Urinary bladder (tissue), 4 donors: ENCODE data around the gene SYNJ2. TPM values are rescaled to one million over a fixed set of nuclear protein-coding genes. Genes with fewer than 3 reads are reported as not detected.
"Not testable (repeated sequence)": the region's sequence is repeated elsewhere in the genome, so short reads cannot be mapped to it uniquely, and the experiment has no call there.

ENCODE experiments used
- DNase-seq: peaks from one replicate; pipeline ENCODE4 v3.0.0-alpha.2; 2015; ENCODE audit errors: extremely low spot score
- H3K27ac ChIP-seq: one replicate; pipeline ENCODE4 v1.5.1; 2013; ENCODE audit warnings: low read depth, mild to moderate bottlenecking, moderate library complexity
- H3K36me3 ChIP-seq: one replicate; pipeline ENCODE4 v1.6.1; 2013; ENCODE audit warnings: mild to moderate bottlenecking, moderate library complexity; ENCODE audit not compliant: insufficient read depth
- H3K4me1 ChIP-seq: one replicate; pipeline ENCODE4 v1.6.1; 2013; ENCODE audit warnings: mild to moderate bottlenecking, moderate library complexity; ENCODE audit not compliant: insufficient read depth
- H3K4me3 ChIP-seq: one replicate; pipeline ENCODE4 v1.5.1; 2013; ENCODE audit warnings: low read depth, low read length
- WGBS: extraction: QIAGEN DNeasy Blood & Tissue Kit; methylation state at CpG from one replicate; pipeline ENCODE4 v1.1.7; 2013; 5-methylcytosine and 5-hydroxymethylcytosine counted together
- polyA plus RNA-seq: library from polyadenylated mRNA; stranded (reverse); fragments of 200-250 nt; gene quantifications from one replicate; pipeline ENCODE4 v1.2.3, GENCODE V29; 2013
- total RNA-seq: library from RNA; depleted of rRNA; stranded (reverse); fragments of >200 nt; gene quantifications from one replicate; pipeline ENCODE4 v1.2.3, GENCODE V29; 2014
- donor health status: healthy with polysubstance abuse.
- donor health status: healthy.

Gene SYNJ2
- total and polyA plus RNA-seq, 2 donors: 10.7 to 14.3 TPM

DNA sequence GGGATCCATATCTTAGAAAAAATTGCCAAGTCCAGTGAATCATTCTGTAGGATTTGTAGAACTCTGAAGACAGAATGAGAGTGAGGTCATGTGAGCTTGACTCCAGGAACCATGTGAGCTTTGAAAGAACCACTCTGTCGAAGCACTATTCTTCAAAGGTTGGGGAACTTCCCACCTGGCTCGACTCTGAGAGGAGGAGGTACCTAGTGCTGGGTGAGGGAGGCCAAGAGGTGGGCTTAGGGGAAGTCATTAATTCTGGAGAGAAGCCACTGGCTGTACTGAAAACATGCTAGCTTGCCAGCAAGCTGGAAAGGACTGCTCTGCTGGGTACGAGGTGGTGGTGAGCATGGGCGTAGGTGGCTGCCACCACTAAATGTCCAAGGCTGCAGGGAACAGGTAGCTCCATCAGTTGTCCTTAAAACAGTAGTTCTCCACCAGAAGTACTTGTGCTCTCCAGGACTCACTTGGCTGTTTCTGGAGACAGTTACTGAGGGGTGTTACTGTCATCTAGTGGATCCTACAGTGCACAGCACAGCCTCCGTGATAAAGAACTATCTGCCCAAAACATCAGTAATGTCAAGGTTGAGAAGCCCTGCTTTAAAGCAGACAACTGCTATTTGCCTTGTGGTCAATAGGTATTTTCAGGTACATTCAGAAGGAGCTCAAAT lies 34.7 kb upstream of the SYNJ2 start:
- Histone ChIP-seq H3K27ac (no peak overlapping the region), H3K4me1 (no peaks in the 10 kb centered on the region), H3K4me3 (no peak overlapping the region), H3K36me3 (peaks cover 2% of the 10 kb centered on the region)
- 58% methylated on average over 5 of the region's 5 CpGs for WGBS
- no peak for DNase-seq

DNA sequence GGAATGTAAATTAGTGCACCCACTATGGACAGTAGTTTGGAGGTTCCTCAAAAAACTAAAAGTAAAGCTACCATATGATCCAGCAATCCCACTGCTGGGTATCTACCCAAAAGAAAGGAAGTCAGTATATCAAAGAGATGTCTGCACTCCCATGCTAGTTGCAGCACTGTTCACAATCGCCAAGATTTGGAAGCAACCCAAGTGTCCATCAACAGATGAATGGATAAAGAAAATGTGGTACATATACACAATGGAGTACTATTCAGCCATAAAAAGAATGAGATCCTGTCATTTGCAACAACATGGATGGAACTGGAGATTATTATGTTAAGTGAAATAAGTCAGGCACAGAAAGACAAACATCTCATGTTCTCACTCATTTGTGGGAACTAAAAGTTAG lies 30.8 kb upstream of the SYNJ2 start:
- not testable (repeated sequence) for H3K4me3 ChIP-seq, H3K36me3 ChIP-seq, DNase-seq, H3K4me1 ChIP-seq, H3K27ac ChIP-seq
- 80% methylated on average over 1 of the region's 1 CpG for WGBS

DNA sequence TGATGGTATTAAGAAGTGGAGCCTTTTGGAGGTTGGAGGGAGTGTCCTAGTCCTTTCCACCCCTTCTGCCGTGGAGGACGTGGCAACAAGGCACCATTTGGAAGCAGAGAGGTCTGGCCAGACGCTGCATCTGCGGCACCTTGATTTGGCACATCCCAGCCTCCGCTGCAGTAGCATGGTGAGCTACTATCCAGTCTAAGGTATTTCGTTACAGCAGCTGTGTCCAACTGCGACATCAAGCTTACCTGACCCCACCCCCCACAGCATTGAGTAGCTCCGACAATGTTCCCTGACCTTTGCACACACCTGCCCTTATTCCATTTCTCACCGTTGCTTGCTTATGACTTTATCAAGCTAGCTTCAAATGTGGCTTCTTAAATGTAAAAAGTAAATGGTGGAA lies 29.8 kb upstream of the SYNJ2 start:
- H3K27ac ChIP-seq: no peak overlapping the region
- H3K4me1 ChIP-seq: no peaks in the 10 kb centered on the region
- 87% methylated on average over 9 of the region's 9 CpGs for WGBS
- no peaks in the 10 kb centered on the region for H3K36me3 ChIP-seq
- DNase-seq: no peak
- no peak overlapping the region for H3K4me3 ChIP-seq

DNA sequence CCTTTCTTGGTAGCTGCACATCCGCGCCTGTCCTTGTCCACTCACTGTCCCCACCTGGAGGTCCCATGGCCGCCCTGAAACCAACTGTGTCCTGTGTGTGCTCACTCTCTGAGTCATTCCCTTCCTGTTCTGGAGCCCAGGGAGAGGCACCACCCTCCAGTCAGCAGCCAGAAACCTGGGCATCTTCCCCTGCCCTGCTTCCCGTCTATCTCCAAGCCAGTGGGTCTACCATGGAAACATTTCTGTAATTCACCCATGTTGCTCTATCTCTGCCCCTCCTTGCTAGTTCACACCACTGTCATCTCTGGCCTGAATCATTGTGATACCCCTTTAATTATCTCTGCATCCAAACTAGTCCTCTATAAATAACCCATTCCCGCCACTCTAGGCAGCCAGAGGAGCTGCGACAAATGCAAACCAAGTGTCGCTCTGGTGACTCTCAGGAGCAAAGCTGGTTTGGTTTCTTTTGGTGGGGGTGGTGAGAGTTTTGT lies 28.8 kb upstream of the SYNJ2 start:
- Histone ChIP-seq H3K4me1 (no peaks in the 10 kb centered on the region), H3K4me3 (no peak overlapping the region), H3K36me3 (no peaks in the 10 kb centered on the region), H3K27ac (no peak overlapping the region)
- WGBS: 85% methylated on average over 7 of the region's 7 CpGs
- DNase-seq: no peak

DNA sequence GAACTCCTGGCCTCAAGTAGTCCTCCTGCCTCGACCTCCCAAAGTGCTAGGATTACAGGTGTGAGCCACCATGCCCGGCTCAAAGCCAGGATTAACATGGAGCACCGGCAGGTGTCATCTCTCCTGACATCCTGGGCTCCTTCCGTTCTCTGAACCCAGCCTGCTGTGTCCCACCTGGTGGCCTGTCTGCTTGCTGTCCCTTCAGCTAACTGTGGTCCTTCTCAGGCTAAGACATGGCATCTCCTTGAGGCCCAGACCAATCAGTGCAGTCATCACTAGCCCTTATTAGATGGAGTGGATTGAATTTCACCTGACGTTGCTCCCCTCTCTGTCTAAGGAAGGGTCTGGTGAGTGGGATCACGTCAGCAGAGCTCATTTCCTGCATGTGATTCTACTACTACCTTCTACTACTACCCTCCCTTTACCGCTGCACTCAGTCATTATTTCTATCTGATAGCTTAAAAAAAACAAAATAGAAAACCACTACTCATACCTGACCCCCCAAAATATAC lies 28.0 kb upstream of the SYNJ2 start:
- no peak overlapping the region for H3K4me3 ChIP-seq
- no peak for DNase-seq
- H3K4me1 ChIP-seq: no peaks in the 10 kb centered on the region
- H3K27ac ChIP-seq: peak overlapping the region; percentile 57
- H3K36me3 ChIP-seq: no peaks in the 10 kb centered on the region
- WGBS: 73% methylated on average over 7 of the region's 7 CpGs

DNA sequence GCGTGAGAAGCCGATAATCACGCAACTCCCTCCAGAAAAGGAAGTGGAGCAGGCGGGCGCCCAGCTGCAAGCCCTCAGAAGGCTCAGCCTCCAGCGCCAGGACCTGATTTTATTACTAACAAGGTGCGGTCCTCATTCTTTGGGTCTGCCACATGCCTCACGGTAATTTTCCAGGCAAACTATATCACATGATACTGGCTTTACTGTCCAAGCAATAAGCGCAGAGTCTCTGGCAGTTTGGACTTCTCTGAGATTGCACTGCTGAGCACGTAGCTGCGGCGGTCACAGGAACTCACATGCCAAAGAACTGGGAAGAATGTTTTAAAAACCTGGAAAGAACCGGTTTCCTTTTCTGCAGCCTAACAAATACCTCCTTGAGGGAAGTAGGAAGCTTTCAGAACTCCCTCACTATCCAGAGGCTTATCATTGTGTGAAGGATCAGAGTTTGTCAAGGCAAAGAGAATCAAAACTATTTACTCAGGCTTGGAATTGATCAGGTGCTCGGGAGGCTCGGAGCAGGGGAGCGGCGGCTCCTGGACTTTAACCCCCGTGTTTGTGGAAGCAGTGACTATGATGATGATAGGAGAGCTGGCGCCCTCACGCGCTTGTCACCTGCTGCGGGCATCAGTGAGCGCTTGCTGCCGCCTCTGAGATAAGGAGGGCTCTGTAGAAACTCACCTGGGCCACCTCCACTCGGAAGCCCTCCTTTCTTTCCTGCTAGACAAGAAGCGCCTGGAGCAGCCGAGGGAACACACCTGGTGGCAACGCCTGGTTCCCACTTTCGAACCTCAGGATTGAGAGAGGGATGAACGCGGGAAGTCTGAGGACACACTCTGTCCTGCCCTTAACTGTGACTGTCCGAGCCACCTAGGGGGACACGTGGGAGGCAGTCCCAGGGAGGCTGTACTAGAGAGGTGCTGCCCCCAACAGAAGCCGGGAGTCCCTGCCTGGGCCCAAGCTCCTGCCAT lies 27.2 kb upstream of the SYNJ2 start:
- WGBS: 38% methylated on average over 34 of the region's 34 CpGs
- DNase-seq: peak; percentile 36
- Histone ChIP-seq H3K27ac (no peak overlapping the region), H3K4me1 (no peaks in the 10 kb centered on the region), H3K4me3 (no peak overlapping the region), H3K36me3 (no peaks in the 10 kb centered on the region)

DNA sequence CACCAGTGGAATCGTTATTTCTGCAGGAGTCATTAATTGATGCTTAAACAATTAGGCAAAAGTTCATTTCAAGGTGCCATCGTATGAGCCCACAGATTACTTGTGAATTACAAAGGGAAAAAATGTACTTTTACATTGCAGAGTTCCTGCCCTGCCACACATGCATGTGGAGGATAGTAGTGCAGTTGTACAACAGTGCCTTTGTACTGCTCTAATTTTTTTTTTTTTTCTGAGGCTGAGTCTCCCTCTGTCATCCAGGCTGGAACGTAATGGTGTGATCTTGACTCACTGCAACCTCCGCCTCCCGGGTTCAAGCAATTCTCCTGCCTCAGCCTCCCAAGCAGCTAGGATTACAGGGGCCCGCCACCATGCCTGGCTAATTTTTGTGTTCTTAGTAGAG lies 26.0 kb upstream of the SYNJ2 start:
- no peak overlapping the region for H3K27ac ChIP-seq
- no peaks in the 10 kb centered on the region for H3K36me3 ChIP-seq
- H3K4me3 ChIP-seq: no peak overlapping the region
- WGBS: 94% methylated on average over 6 of the region's 6 CpGs
- no peaks in the 10 kb centered on the region for H3K4me1 ChIP-seq
- DNase-seq: no peak

DNA sequence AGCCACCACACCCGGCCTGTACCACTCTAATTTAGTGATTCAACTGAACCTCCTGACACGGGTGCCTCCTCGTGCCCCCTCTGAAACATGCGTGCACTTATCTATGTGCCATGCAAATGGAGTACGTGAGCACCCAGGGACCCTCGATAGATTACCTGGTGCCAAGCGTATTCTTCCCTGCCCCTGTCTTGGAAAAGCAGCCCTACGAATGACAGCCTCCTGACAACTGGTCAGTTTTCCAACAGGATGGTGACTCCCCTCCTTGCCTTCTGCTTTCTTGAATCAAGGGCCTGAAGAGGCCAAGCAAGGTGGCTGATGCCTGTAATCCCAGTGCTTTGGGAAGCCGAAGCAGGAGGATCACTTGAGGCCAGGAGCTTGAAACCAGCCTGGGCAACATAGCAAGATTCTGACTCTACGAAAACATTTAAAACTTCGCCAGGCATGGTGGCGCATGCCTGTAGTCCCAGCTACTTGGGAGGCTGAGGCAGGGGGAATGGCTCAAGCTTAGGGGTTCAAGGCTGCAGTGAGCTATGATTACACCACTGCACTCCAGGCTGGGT lies 25.4 kb upstream of the SYNJ2 start:
- DNase-seq: no peak
- WGBS: 73% methylated on average over 12 of the region's 12 CpGs
- no peak overlapping the region for H3K27ac ChIP-seq
- no peaks in the 10 kb centered on the region for H3K36me3 ChIP-seq
- no peaks in the 10 kb centered on the region for H3K4me1 ChIP-seq
- H3K4me3 ChIP-seq: no peak overlapping the region

DNA sequence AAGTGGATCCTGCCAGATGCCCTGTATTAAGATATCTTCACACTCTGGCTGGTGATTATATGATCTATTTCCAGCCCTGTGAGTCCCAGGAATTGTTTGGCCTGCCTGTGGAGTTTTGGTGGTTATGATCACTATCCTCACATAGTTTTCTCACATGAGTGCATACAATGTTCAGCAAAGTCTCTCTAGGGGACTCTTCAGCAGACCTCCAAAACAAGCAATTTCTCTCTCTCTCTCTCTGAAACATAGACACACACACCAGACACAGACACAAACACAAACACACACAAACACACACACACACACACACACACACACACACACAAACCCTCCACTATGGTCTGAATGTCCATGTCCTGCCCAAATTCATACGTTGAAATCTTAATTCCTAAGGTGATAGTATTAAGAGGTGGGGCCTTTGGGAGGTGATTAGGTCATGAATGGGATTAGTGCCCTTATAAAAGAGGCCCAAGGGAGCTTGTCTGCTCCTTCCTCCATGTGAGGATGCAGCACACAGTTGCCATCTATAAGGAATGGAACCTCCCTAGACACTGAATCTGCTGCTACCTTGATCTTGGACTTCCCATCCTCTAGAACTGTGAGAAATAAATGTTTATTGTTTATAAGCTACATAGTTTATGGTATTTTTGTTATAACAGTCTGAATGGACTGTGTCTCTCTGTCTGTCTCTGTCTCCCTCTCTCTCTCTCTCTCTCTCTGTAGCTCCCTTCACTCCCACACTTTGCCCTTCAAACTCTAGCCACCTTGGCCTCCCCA lies 22.0 kb upstream of the SYNJ2 start:
- DNase-seq: no peak
- 93% methylated on average over 1 of the region's 1 CpG for WGBS
- H3K27ac ChIP-seq: no peak overlapping the region
- H3K4me1 ChIP-seq: no peaks in the 10 kb centered on the region
- no peaks in the 10 kb centered on the region for H3K36me3 ChIP-seq
- no peak overlapping the region for H3K4me3 ChIP-seq

DNA sequence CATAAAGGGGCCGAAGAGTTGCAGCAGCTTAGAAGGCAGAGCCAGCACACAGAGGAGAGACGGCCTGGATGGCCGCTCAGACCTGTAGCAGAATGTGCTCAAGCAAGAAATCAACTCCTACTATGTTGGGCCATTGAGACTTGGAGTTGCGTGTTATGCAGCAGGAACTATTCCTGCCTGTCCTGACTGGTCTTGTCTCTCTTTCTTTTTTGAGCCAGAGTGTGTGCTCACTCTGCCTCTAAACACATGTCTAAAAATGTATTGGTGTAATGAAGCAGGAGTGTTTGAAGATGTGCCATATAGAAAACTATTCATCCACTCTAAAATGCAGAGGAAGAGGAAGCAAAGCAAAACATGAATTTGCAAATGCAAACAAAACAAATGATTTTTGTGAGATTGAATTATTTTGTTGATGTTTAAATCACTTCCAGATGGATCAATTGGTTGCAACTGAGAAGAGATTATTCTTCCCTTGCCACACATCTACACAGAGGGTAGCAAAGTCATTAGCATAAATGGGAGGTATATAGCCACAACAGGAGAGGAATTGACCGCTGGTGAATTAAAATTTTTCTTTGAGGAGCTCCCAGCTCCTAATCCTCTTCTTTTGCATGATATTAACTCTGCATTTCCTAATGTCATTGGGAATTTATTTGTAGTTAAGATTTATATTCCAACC lies 20.4 kb upstream of the SYNJ2 start:
- Histone ChIP-seq H3K4me3 (no peak overlapping the region), H3K27ac (no peak overlapping the region), H3K36me3 (no peaks in the 10 kb centered on the region), H3K4me1 (no peaks in the 10 kb centered on the region)
- WGBS: 92% methylated on average over 5 of the region's 5 CpGs
- DNase-seq: no peak

DNA sequence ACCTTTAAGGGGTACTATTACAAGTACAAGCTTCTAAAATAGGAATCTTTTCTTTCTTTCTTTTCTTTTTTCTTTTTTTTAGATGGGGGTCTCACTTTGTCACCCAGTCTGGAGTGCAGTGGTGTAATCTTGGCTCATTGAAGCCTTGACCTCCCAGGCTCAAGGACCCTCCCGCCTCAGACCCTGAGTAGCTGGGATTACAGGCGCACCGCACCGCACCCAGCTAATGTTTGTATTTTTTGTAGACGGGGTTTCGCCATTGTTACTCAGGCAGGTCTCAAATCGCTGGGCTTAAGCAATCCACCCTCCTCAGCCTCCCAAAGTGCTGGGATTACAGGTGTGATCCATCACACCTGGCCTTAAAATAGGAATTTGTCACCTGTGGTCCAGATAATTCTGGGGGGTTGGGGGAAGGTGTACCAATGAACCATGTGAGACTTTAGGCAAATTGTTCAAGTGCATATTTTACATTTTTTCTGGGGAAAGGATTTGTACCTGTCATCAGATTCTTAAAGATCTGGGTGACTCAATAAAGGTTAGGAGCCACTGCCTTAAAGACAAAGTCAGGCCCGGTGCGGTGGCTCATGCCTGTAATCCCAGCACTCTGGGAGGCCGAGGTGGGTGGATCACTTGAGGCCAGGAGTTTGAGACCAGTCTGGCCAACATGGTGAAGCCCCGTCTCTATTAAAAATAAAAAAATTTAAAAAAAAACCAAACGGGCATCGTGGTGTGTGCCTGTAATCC lies 19.7 kb upstream of the SYNJ2 start:
- DNase-seq: no peak
- Histone ChIP-seq H3K4me3 (no peak overlapping the region), H3K27ac (no peak overlapping the region), H3K36me3 (no peaks in the 10 kb centered on the region), H3K4me1 (no peaks in the 10 kb centered on the region)
- WGBS: 90% methylated on average over 13 of the region's 13 CpGs

DNA sequence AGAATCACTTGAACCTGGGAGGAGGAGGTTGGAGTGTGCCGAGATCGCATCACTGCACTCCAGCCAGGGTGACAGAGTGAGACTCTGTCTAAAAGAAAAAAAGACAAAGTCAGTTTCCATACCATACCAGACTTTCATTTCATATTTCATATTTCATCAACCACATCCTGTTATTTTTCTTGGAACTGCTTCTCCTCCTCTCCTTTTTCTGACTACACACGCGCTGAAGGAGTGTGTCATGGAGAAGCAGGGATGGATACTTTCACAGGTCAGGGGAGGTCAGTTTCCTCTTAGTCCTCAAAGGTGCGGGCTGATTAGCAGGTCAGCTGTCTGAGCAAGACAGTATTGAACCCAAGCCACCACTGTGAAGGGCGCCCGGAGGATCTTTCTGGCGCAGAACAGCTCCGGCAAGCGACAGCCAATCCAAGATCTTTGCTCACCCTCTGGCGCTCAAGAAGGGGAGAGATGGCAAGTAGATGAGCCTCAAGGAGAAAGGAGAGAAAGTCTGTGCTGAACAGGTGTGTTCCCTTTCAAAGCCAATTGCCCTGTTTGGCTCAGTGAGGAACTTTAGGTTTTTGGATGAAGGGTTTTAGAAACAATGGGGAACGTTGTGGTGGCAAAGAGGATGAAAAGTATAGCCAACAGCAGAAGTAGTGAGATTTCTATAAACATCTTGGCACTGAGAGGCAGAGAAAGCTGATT lies 18.9 kb upstream of the SYNJ2 start:
- no peak for DNase-seq
- no peaks in the 10 kb centered on the region for H3K36me3 ChIP-seq
- WGBS: 88% methylated on average over 12 of the region's 12 CpGs
- H3K27ac ChIP-seq: no peak overlapping the region
- no peaks in the 10 kb centered on the region for H3K4me1 ChIP-seq
- no peak overlapping the region for H3K4me3 ChIP-seq
